Measurements from ENCODE around the gene FNDC7. TPM values are rescaled to one million over a fixed set of nuclear protein-coding genes. Genes with fewer than 3 reads are reported as not detected.

Gene FNDC7, protein sequence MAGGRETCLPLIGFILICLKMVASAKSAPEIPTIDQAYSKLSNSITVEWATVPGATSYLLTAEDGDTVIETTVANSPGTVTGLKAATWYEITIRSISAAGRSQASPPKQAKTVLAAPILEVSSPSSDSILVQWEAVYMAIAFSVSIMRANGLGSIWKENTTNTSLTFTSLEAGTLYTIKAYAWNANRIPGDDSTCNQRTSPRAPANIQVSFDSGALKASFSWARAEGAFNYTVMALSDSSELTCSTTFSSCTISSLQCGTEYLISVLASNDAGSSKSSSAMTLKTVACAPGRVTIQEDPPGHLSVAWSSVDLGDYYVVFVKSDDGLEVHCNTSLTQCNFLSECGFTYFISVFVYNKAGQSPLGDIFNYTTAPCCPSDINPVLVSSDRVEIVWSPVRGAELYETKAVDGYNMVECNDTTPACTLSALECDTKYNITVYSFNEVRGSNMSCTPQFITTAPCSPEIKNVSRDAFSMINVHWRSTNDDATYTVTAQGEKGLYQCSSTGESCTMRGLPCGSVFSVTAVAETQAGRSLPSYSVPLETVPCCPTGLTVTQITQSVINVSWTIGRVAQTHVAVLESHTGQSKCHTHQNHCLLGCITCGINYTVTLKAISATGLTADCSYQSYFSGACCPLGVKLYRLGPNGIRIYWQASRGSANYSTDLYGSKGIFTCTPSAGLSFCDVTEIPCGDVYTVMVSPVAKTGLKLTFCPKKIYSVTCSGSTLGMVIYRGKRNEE
- under 1 TPM in 1 of 4 donors, not detected in 3; 0.07 TPM for total RNA-seq

DNA sequence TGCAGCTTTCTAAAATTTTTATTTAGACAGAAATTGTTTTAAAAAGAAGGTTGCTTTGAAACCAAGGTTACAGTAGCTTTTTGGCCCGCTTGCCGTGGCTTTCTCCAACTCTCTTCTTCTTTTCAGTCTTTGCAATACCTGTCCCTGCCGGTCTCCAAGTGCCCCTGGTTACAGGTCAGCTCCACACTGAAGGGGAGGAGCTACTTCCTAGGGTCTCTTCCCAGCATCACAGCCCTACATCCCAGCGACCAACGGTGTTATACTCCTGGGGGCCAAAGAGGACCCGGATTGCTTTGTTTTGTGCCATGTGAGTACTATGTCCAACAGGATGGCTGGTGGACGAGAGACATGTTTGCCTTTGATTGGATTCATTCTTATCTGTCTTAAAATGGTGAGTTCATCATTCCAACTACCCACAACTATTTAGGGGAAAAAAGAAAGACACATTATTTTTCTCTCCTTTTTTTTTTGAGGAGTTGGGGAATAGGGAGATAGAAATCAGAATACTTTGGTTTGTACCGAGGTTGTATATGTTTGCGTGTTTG, at the start of gene FNDC7:
FNDC7 (plus strand) TSS at position 303 of the 545 bp plus-strand sequence; CDS start at position 329, 26 bp downstream.
- TF ChIP-seq, protein P1, sequence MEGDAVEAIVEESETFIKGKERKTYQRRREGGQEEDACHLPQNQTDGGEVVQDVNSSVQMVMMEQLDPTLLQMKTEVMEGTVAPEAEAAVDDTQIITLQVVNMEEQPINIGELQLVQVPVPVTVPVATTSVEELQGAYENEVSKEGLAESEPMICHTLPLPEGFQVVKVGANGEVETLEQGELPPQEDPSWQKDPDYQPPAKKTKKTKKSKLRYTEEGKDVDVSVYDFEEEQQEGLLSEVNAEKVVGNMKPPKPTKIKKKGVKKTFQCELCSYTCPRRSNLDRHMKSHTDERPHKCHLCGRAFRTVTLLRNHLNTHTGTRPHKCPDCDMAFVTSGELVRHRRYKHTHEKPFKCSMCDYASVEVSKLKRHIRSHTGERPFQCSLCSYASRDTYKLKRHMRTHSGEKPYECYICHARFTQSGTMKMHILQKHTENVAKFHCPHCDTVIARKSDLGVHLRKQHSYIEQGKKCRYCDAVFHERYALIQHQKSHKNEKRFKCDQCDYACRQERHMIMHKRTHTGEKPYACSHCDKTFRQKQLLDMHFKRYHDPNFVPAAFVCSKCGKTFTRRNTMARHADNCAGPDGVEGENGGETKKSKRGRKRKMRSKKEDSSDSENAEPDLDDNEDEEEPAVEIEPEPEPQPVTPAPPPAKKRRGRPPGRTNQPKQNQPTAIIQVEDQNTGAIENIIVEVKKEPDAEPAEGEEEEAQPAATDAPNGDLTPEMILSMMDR (IDR thresholded peaks at IDR 0.05 in 4 of 5, conservative IDR thresholded peaks at IDR 0.05 in 1 of 5): no peak
- TF ChIP-seq POLR2A (IDR thresholded peaks at IDR 0.05): no peak
- ATAC-seq (no peak), DNase-seq (no peak)
- no peaks in the 10 kb centered on the region for H3K36me3 ChIP-seq
- no peak within 1 kb of the TSS for H3K27ac ChIP-seq
- no peaks in the 10 kb centered on the region for H3K9me3 ChIP-seq
- no peaks in the 10 kb centered on the region for H3K4me1 ChIP-seq
- in situ Hi-C loops (cut with MboI; ENCODE audit: low sequenced_read_pairs in 4 of 4): no loop called here
- peaks cover 0 to 3% (median 0%) of the 10 kb centered on the region in 3 donors for H3K27me3 ChIP-seq
- no peak within 1 kb of the TSS for H3K4me3 ChIP-seq
- intact Hi-C loops (cut with DNase I; ENCODE audit: low total_unique reads): no loop called here

DNA sequence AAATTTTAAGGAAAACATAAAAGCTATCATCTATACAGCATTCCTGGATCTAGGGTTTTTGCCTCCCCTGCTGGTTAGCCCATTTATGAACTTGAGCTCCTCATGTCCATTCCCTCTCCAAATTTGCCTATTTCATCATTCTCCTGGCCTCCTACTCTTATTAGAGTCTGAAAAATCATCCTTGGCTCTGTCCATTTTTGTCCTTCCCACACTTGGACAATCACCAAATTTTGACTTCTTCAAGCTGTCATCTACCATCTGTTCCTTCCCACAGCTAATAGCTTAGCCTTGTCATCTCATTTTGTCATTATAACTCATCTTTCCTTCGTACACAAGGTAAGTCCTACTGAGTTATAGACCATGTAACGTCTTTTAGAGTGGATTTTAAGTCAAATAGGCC, 49.6 kb upstream of the FNDC7 start:
- H3K4me3 ChIP-seq: no peak overlapping the region
- H3K27ac ChIP-seq: no peak overlapping the region
- intact Hi-C loops (cut with DNase I; ENCODE audit: low total_unique reads) (no loop called here), in situ Hi-C loops (cut with MboI; ENCODE audit: low sequenced_read_pairs in 4 of 4) (no loop called here)
- TF ChIP-seq, protein P1 (IDR thresholded peaks at IDR 0.05 in 4 of 5, conservative IDR thresholded peaks at IDR 0.05 in 1 of 5): no peak
- TF ChIP-seq POLR2A (IDR thresholded peaks at IDR 0.05): no peak
- no peaks in the 10 kb centered on the region for H3K27me3 ChIP-seq
- H3K9me3 ChIP-seq: no peaks in the 10 kb centered on the region
- H3K36me3 ChIP-seq: no peaks in the 10 kb centered on the region
- H3K4me1 ChIP-seq: peaks cover 4 to 5% of the 10 kb centered on the region in 2 donors
- DNase-seq (no peak), ATAC-seq (no peak)

DNA sequence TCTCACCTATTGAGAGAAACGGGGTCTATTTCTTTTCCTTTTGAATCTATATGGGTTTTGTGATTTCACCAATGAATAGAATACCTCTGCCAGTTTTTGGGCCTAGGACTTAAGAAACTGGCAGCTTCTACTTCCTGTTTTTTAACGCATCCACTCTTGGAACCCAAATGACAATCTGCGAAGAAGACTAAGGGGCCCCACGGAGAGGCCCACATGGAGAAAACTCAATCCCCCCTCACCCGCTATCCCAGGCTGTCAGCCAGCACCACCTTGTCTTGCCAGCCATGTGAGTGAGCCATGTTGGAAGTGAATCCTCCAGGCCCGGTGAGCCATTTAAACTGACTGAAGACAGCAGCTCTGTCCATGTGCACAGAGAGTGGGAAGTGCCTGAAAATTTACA, 48.2 kb upstream of the FNDC7 start:
- H3K36me3 ChIP-seq: no peaks in the 10 kb centered on the region
- H3K4me1 ChIP-seq: peaks cover 4 to 5% of the 10 kb centered on the region in 2 donors
- H3K9me3 ChIP-seq: no peaks in the 10 kb centered on the region
- TF ChIP-seq POLR2A (IDR thresholded peaks at IDR 0.05): no peak
- TF ChIP-seq, protein P1 (IDR thresholded peaks at IDR 0.05 in 4 of 5, conservative IDR thresholded peaks at IDR 0.05 in 1 of 5): no peak
- in situ Hi-C loops (cut with MboI; ENCODE audit: low sequenced_read_pairs in 4 of 4) (no loop called here), intact Hi-C loops (cut with DNase I; ENCODE audit: low total_unique reads) (no loop called here)
- H3K4me3 ChIP-seq: no peak overlapping the region
- DNase-seq: no peak
- ATAC-seq: no peak
- no peak overlapping the region for H3K27ac ChIP-seq
- no peaks in the 10 kb centered on the region for H3K27me3 ChIP-seq

DNA sequence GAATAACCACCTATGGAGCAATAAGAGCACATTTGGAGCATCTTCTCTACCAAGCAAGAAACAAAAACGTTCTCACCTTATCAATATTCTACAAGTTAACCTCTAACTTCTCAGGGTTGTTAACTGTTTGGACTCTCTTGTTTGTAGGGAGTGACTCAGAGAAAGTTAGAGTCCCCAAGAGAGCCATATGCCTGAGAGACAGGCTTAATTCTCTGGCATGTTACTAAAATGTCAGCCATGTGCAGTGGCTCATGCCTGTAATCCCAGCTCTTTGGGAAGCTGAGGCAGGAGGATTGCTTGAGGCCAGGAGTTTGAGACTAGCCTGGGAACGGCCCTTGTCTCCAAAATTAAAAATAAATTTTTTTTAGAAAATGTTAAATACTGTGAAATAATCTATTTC, 47.6 kb upstream of the FNDC7 start:
- H3K4me1 ChIP-seq: peaks cover 4 to 5% of the 10 kb centered on the region in 2 donors
- no peaks in the 10 kb centered on the region for H3K36me3 ChIP-seq
- no peaks in the 10 kb centered on the region for H3K27me3 ChIP-seq
- no peak overlapping the region for H3K27ac ChIP-seq
- H3K4me3 ChIP-seq: no peak overlapping the region
- TF ChIP-seq POLR2A (IDR thresholded peaks at IDR 0.05): no peak
- TF ChIP-seq, protein P1 (IDR thresholded peaks at IDR 0.05 in 4 of 5, conservative IDR thresholded peaks at IDR 0.05 in 1 of 5): no peak
- ATAC-seq (no peak), DNase-seq (no peak)
- in situ Hi-C loops (cut with MboI; ENCODE audit: low sequenced_read_pairs in 4 of 4): no loop called here
- intact Hi-C loops (cut with DNase I; ENCODE audit: low total_unique reads): no loop called here
- H3K9me3 ChIP-seq: no peaks in the 10 kb centered on the region
